Lung (tissue), 12 donors: Measurements from ENCODE around the gene NOXA1. TPM values are rescaled to one million over a fixed set of nuclear protein-coding genes. Genes with fewer than 3 reads are reported as not detected.
A peak's percentile ranks its signal among the peaks of the same experiment; 100 is the strongest.

Source experiments
- ATAC-seq: fragments of 200-7000 bp; cut with Tn5 transposase; one replicate; pipeline ENCODE4 v1.9.1; 2020; ENCODE audit warnings: moderate number of reproducible peaks; ENCODE audit not compliant: insufficient read depth, low FRiP score
- DNase-seq, 3 donors: peaks; one replicate each; pipeline ENCODE4 v3.0.0-alpha.2; 2013 to 2017
- H3K27ac ChIP-seq, 2 donors: one replicate each; pipeline ENCODE4 v1.5.1; 2013; ENCODE audit warnings: mild to moderate bottlenecking in 2 of 2, moderate library complexity in 2 of 2, control low read depth in 1 of 2, inconsistent platforms in 1 of 2, low read depth in 1 of 2, low read length in 1 of 2
- H3K27me3 ChIP-seq, 3 donors: one replicate each; pipeline ENCODE4 v1.5.1; 2013; ENCODE audit warnings: low read length in 2 of 3; ENCODE audit not compliant: control insufficient read depth in 3 of 3, insufficient read depth in 3 of 3
- H3K36me3 ChIP-seq, 4 donors: one replicate each; pipeline ENCODE4 v1.5.1; 2013; ENCODE audit warnings: low read length in 4 of 4, mild to moderate bottlenecking in 1 of 4, moderate library complexity in 1 of 4; ENCODE audit not compliant: control insufficient read depth in 4 of 4, insufficient read depth in 4 of 4
- H3K4me1 ChIP-seq, 5 donors: one replicate each; pipeline ENCODE4 v1.5.1; 2013; ENCODE audit warnings: low read length in 5 of 5, mild to moderate bottlenecking in 2 of 5, moderate library complexity in 1 of 5; ENCODE audit not compliant: control insufficient read depth in 5 of 5, insufficient read depth in 5 of 5
- H3K4me3 ChIP-seq: one replicate; pipeline ENCODE4 v1.5.1; 2013; ENCODE audit warnings: mild to moderate bottlenecking, control low read depth, moderate library complexity
- H3K9ac ChIP-seq, 2 donors: one replicate each; pipeline ENCODE4 v1.5.1; 2013; ENCODE audit warnings: low read length in 2 of 2, control low read depth in 1 of 2; ENCODE audit not compliant: insufficient read depth in 1 of 2
- H3K9me3 ChIP-seq, 4 donors: one replicate each; pipeline ENCODE4 v1.5.1; 2013; ENCODE audit warnings: low read length in 3 of 4, mild to moderate bottlenecking in 1 of 4, moderate library complexity in 1 of 4; ENCODE audit not compliant: control insufficient read depth in 4 of 4, insufficient read depth in 3 of 4
- CTCF ChIP-seq: IDR thresholded peaks from 2 replicates; pipeline ENCODE4 v1.5.1; 2012; ENCODE audit warnings: mild to moderate bottlenecking; ENCODE audit errors: control extremely low read depth, extremely low read depth
- WGBS, 2 donors: extraction: QIAGEN DNeasy Blood & Tissue Kit; methylation state at CpG; one replicate each; pipeline ENCODE4 v1.1.7; 2013; 5-methylcytosine and 5-hydroxymethylcytosine counted together
- polyA plus RNA-seq, 2 donors: library from polyadenylated mRNA; stranded (reverse); fragments of 200-250 nt; gene quantifications; one replicate each; pipeline ENCODE4 v1.2.1, GENCODE V29; 2013
- total RNA-seq, 2 donors: library from RNA; depleted of rRNA in 1 of 2; stranded (reverse); fragments of >200 nt in 1 of 2; gene quantifications; one replicate each; pipeline ENCODE4 v1.2.1, GENCODE V29; 2014 to 2021
- donor health status: control.
- donor health status: control.
- donor health status: Bipolar disorder and iron deficiency.
- donor health status: healthy.
- donor health status: DM: yes; HTN: yes; CAD: no.

NOXA1 gene
- total and polyA plus RNA-seq, 4 donors, result 2.1 to 11.7 (median 6.6) TPM

GRCh38 chr9:137458194-137459151 lies 35.3 kb downstream of the NOXA1 start:
- DNase-seq (peak in 2 of 3 donors; percentile 18 to 22), ATAC-seq (no peak)
- Histone ChIP-seq H3K27me3 (no peaks in the 10 kb centered on the region), H3K4me1 (peaks cover 0 to 27% (median 9%) of the 10 kb centered on the region in 5 donors), H3K4me3 (peak overlapping the region; percentile 56), H3K27ac (peak overlapping the region in 1 of 2 donors; percentile 56), H3K9me3 (no peaks in the 10 kb centered on the region), H3K36me3 (peaks cover 0 to 12% (median 3%) of the 10 kb centered on the region in 4 donors), H3K9ac (no peak overlapping the region)
- no peak for TF ChIP-seq CTCF
- 16 to 47% methylated on average over 32 to 88 of the region's 88 CpGs for whole genome bisulfite sequencing, 2 donors

GRCh38 chr9:137459152-137459600 lies 36.0 kb downstream of the NOXA1 start, which contains the start of gene NSMF:
Gene NSMF (minus strand): TSS chr9:137459334. CDS start chr9:137459102, 232 bp downstream.
- no peak for TF ChIP-seq CTCF
- 1% methylated on average over 24 to 62 of the region's 62 CpGs for WGBS, 2 donors
- peak within 1 kb of the TSS; percentile 56 for H3K4me3 ChIP-seq

GRCh38 chr9:137459601-137460362 lies 36.6 kb downstream of the NOXA1 start:
- Histone ChIP-seq H3K9me3 (no peaks in the 10 kb centered on the region), H3K27ac (peak overlapping the region; percentile 29 to 64), H3K4me1 (peaks cover 0 to 20% (median 5%) of the 10 kb centered on the region in 5 donors), H3K9ac (peak overlapping the region; percentile 3 to 28), H3K4me3 (peak overlapping the region; percentile 33), H3K36me3 (peaks cover 0 to 12% (median 3%) of the 10 kb centered on the region in 4 donors), H3K27me3 (no peaks in the 10 kb centered on the region)
- no peak for DNase-seq
- no peak for TF ChIP-seq CTCF
- 48 to 53% methylated on average over 15 of the region's 15 CpGs for WGBS, 2 donors
- ATAC-seq, result peak; percentile 10

More at GRCh38 chr9:137459152-137459600, 36.0 kb downstream of the NOXA1 start, which contains the start of gene NSMF:
- ATAC-seq (peak; percentile 83), DNase-seq (peak; percentile 94 to 95 (median 95))
- H3K9ac ChIP-seq, result peak within 1 kb of the TSS; percentile 3 to 28
- peaks cover 0 to 12% (median 3%) of the 10 kb centered on the region in 4 donors for H3K36me3 ChIP-seq
- peak within 1 kb of the TSS; percentile 56 to 64 for H3K27ac ChIP-seq
- H3K9me3 ChIP-seq, result no peaks in the 10 kb centered on the region
- peaks cover 0 to 25% (median 9%) of the 10 kb centered on the region in 5 donors for H3K4me1 ChIP-seq
- H3K27me3 ChIP-seq, result no peaks in the 10 kb centered on the region
